Epidermal melanocyte (primary cell): ENCODE data around the gene DIPK2A.

ENCODE experiments used
- DNase-seq: peaks from one replicate; pipeline ENCODE4 v3.0.0; 2011; ENCODE audit warnings: low spot score; ENCODE audit not compliant: insufficient read length

The DIPK2A gene

DNA sequence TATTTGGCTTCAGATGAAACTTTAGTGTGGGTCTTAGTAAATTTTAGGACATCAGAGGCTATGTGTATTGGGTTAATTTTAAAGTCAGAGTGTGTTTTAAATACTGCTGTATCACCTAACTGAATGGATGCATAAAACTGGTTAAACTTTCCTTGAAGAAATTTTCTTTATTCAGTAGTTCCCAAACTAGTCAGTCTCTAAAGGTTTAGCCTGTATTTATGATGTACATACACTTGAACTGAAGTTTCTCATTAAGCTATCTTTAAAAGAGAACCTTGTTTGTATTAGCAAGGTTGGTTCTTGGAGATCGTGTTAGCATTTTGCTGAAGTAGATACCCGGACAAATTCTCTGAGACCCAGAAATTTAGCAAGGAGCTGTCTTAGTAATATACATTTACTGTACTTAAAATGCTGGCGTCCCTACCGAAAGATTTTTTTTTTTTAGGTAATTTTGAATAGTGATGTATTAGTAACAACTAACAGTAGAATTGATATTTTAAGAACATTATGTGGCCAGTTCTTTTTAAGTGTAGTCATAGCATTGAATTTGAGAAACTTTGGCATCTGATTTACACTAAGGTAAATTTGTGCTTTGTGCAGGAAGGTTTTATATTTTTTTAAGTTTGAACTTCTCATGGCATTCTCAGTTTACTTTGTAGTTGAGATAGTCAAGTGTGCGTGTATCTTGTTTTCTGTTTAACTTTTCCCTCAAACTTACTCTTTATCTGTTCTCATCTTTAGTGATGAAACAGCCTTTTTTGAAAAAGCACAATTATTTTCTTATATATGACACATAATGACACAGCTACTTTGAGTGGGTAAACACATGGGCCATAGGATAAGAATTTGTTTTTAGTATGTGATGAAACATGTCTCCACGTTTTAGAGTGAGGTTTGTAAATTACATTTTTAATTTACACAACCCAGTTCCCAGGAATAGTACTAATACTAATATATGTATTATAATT is 2.9 kb downstream of the DIPK2A start:
- no peak for DNase-seq

DNA sequence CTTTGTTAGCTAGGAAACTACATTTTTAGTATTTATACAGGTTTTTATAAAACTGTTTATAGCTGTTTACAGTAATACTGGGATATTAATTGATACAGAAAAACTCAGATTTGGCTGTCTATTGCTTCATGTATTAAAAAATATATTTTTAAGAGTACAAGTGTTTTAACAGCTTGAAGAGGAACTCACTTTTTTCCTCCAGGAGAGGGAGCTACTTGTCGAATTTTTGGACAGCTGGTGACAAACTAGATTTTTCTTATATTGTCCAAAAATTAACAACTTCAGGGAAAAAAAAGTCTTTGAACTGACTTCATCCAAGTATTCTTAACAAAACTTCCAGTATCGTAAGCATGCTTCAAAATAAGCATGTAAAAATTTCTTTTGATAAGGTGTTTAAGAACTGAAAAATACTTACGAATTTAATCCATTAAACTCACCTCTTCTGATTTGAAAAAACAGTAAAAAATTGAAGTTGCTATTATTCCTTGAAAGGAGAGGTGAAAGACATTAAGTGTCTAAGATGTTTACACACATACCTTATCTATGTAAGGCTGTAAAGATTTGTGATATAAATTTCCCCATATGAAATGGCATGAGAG is 4.0 kb downstream of the DIPK2A start:
- no peak for DNase-seq

DNA sequence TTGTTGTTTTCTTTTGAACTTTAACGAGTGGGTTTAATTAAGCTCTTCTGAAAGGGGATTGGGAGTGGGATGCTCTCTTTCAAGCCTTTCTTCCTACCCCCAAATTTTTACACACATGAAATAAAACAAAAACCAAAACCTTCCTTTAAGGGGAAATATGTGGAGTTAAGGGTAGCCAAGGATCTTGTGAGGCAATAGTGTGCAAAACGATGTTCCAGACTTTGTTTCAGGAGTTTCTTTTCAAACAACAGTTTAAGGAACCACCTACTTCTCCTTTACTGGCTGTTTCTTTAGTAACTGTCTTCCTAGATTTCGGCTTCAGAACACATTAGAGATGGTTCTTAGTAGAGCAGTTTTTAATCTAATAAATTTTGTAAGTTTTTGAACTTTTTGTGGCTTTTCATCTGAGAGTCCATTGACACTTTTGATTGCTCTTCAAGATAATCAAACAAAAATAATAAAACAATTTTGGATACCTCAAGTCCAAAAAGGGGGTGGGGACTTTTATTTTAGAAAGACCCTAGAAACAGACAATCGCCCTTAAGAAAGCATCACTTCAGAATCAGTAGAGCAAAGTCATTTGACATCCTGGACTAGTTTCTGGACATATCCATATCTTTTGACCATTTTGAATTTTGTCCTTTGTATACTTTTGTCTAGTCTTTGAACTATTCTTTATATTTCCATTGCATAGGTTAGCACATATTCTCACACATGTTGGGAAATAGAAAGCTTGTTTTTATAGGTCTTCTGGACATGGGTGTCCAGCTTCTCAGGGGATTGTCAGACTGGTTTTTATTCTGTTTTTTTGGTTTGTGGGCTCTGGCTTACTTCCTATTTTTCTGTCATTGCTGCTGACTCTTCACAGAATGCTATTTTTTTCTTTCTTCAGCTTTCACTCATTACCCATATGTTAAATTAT is 6.0 kb downstream of the DIPK2A start:
- no peak for DNase-seq

DNA sequence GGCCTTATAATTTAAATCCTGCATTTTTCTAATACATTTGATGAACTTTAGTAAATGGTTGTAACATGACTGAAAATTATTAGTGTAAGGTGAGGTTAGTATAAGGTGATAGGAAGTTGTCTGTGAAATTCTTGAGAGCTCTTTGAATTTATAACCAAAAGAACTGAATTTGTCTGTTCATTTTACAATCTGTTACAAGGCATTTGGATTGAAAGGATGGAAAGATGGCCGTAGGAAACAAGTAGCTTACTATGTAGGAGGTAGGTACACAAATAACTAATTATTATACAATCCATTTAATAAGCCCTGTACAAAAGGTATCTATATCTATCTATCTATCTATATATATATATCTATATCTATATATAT is 6.6 kb downstream of the DIPK2A start:
- DNase-seq = no peak

DNA sequence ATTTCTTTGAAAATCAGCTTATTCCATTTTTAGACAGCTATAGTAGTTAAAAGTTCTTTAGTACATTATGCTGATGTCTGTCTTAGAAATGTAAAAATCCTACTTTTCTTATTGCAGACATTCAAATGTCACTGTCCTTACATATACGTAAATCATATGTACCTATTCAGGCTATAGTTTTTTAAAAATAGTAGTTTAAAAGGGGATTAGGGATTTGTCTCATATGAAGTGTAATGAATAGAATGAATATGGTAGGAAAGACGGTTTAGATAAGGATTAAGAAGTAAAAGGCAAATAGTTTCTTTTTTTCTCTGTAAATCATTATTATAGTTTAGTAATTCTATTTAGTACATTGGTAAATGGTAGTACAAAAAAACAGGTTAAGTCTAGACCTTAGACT is 7.4 kb downstream of the DIPK2A start:
- no peak for DNase-seq

DNA sequence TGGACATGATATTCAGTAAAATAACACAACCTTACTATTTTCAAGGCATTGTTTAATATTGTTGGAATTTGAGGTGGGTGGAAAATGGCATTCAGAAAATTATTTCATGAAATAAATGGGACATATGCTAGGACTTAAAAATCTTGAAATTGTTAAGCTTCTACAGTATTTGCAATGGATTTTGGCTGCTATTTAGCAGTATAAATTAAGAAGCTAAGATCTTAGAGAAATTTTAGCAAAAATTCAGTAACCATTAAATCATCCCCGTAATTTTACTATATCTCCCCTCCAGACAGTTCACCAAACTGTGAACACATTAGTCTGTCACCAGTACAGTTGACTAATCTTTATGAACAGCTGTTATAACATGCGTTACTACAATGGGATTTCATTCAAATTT is 8.2 kb downstream of the DIPK2A start:
- DNase-seq = no peak

DNA sequence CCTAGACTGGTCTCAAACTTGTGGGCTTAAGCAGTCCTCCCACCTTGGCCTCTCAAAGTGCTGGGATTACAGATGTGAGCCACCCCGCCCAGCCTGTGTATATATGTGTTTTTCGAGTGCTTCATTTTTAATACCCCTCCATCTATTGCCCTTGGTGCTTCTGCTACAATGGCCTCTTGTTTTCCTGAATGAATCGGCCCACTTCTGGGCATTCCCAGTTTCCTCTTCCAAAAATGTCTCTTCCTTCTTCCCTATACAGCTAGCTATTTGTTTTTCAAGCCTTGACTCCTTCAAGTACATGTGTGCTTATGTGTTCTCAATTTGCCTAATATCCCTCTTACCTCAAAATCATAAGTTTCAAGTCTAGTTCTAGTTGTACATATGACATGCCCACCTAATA is 16.7 kb downstream of the DIPK2A start:
- DNase-seq = no peak

DNA sequence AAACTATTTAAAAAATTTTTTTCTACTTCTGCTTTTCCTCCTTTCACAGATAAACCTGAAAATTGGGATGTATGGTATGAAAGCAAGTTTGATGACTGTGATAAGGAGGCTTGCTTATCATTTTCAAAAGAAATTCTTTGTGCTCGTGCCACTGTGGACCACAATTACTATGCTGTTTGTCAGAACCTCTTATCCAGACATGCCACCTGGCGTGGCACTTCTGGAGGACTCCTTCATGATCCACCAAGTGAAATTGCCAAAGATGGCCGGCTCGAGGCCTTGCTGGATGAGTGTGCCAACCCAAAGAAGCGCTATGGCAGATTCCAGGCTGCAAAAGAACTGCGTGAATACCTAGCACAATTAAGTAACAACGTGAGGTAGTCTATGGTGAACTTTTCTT is 17.8 kb downstream of the DIPK2A start:
- no peak for DNase-seq

DNA sequence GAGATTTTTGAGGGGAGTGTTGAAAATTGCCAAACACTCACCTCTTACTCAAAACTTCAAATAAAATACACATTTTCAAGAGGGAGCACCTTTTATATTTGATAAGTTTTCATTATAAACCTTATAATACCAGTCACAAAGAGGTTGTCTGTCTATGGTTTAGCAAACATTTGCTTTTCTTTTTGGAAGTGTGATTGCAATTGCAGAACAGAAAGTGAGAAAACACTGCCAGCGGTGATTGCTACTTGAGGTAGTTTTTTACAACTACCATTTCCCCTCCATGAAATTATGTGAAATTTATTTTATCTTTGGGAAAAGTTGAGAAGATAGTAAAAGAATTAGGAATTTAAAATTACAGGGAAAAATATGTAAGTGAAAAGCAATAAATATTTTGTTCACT is 20.1 kb downstream of the DIPK2A start:
- DNase-seq = no peak

DNA sequence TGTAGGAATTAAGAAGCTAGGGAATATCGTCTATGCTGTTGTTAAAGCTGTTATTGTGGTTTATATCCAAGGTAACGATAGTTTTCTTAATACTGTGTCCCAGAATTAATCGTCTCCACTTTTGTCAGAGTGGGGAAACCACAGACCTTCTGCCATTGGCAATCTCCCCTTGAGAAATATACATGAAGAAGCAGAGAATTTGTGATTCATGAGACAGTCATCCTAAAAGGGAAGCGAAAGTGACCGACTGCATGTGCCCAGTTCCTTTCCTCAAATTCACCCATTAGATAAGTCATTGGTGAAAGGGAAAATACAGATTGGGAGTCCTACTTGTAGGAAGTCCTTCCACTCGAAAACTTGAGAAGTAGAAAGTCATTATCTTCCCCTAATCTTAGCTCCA is 26.6 kb downstream of the DIPK2A start:
- DNase-seq = no peak

DNA sequence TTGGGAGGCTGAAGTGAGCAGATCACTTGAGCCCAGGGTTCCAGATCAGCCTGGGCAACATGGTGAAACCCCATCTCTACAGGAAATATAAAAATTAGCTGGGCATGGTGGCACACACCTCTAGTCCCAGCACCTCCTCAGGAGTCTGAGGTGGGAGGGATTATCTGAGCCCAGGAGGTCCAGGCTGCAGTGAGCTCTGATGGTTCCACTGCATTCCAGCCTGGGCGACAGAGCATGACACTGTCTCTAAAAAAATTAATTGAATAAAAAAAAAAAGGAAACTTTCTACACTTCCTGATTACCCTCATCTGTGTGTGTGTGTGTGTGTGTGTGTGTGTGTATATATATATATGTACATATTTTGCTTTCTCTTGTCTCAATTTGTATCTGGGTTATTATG is 31.4 kb downstream of the DIPK2A start:
- DNase-seq = no peak

DNA sequence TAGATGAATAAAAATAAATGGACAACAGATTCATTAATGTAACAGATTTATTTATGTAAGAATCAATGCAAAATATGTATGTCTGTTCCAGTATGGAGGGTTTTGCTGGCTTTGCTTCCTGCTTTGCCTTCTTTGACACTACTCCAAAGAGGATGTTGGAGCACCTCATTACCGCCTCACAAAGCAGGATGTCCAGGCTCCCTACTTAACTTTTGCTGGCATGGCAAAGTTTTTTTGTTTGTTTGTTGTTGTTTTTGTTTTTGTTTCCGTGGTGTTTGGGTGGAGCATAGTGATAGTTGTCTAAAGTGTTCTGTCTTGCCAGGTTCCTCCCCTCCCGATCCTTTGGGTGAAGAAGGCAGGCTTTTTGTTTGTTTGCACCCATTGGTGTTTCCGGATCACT is 38.7 kb downstream of the DIPK2A start:
- DNase-seq = no peak

DNA sequence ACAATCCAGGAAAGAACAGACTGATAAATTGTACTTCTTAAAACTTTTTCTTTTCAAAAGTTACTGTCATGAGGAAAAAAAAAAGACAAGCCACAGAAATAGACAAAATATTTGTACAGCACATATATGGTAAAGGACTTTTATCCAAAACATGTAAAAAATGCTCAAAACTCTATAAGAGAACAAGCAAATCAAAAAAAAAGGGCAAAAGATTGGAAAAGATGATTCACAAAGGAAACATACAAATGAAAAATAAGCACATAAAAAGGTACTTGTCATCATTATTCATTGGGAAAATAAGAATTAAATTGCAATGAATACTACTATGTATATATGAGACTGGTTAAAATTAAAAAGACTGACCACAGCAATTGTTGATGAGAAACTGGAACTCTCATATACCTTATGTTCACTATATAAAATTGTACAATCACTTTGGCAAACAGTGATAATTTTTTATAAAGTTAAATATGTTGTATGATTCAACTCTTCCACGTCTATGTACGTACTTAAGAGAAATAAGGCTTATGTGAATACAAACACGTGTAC is 39.7 kb downstream of the DIPK2A start:
- no peak for DNase-seq

DNA sequence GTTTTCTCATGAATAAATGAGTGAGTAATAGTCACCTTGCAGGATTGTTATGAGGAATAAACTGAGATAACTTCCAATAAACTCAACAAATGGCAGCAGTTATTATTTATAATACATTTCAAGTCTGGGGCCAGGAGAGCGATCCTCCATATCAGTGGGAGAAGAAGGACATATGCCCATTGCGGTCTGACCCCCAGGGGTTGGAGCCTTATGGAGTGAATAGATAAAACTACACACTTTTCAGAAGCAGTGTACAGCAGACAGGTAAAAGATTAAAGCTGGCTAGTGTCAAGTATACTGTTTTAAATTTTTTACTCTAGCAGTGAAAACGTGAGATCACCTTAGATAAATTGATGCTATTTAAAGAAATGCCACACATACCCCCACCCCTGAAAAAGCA is 43.5 kb downstream of the DIPK2A start:
- DNase-seq = no peak

DNA sequence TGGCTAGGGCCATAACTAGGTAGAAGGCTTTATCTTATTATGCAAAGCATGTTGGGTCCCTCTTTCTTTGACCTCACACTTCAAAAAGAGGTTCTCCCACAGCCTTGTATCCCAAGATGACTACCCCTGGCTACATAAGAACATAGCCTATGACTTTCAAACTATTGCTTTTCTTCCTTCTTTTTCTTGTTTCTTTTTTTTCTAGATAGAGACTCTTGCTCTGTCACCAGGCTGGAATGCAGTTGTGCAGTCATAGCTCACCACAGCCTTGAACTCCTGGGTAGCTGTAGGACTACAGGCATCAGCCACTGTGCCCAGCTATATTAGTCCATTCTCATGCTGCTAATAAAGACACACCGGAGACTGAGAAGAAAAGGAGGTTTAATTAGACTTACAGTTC is 47.2 kb downstream of the DIPK2A start:
- DNase-seq = no peak
